Non-pigmented ciliary epithelial cell (primary cell): ENCODE results near the gene SEMA3C.

Experiments
- DNase-seq: peaks from one replicate; pipeline ENCODE4 v3.0.0-alpha.2; 2010; ENCODE audit warnings: low read depth

Gene SEMA3C

DNA sequence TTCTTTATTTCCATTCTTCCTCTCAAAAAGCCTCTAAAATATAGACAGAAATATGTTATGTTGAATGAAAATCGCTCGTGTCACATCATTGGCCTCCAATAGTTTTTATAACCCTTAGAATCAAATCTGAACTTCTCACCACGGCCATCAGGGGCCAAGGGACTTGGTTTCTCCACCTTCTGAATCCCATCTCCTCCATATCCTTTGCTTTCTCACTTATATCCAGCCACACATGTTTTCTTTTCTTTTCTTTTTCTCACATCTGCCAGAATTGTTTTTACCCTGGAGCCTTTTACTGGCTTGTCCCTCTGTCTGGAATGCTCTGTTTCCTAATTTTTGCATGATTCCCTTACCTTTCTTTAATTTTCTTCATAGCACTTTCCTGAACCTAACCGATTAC lies 184.8 kb downstream of the SEMA3C start:
- no peak for DNase-seq

DNA sequence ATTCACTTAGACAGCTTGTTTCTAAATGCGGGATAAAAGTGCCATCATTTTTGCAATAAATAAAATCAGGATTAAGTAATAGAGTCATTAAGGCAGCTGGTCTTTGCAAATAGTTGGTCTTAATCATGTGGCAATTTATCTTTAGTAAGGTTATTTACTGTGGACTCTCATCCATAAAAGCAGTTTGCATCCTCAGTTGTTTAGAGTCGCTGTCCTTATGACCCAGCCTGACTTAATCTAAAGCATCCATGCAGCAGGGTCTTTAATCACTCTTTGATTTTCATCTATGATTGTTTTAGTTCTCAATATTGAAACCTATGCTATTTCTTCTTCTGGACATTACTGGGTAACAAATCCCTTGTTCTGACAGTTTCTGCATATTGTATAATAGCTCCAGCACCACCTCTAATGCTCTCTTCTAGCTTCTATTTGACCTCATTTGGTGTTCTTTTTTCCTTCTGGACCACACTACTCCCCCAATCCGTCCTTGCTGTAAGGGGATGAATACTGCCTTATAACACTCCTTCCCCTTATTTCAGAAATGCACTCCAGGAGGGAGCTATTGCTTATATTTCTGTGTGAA lies 185.4 kb downstream of the SEMA3C start:
- DNase-seq = no peak

DNA sequence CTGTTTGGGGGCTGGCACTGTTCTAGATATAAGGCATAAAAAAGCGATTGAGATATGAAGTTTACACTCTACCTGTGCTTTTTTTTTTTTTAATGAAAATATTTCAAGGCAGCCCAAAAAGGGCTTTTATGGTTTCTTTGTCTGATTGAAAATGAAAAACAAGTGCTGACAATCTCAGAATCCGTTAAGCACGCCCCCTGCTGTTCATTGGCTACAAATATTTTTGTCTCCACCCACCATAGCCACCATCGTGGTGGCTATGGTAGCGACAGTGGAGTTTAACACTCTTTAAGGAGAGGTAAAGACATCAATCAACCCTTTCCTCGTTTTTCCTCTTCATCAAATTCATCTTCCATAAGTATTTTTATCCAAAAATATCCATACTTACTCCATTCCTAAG lies 186.2 kb downstream of the SEMA3C start:
- DNase-seq = no peak

DNA sequence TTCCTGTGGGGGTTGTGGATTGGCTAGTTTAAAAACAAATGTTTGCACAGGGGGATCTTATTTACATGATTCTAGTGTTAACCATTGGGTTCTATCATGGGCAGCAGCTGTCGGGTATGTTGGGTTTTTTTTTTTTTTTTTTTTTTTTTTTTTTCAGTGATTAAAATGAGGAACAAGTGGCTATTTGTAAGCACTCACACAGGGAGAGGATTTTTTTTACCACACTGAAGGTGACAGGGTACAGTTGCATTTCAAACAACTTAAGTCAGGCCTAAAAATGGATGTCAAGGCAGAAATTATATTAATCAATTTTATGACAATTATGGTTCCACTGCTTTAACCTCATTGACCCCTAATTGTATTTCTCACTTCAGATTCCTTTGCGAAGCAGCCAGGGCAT lies 187.6 kb downstream of the SEMA3C start:
- DNase-seq = no peak

DNA sequence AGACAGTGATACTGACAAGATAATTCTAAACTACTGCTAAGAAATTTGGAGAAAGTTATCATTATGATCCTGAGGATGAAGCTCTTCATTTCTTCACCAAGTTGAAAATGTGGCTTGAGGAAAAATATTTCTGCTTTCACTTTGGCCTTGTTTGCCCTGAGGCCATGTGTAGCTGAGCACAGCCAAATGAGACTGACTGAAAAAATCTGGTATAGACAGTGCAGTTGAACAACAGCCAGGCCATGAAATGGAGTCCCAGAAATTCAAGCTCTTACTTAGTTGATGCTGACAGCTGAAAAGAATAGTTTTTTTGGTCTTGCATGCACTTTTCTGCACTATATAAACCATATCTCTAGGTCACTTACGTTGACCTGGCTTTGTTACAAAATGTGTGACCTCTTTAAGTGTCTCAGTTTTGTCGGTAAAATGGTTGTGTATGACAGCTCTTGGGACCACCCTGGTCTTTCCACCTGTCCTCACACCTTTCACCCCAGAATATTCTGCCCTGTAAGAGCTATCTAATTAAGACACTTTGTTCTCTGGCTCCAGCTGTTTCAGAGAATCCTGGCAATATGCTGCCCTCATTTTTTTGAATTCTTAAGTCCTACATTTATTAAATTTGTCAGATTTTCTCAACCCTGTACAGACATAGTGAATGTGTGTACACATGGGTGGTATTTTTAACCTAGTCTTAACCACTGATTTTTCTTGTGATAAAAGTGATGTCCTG lies 189.1 kb downstream of the SEMA3C start:
- no peak for DNase-seq

DNA sequence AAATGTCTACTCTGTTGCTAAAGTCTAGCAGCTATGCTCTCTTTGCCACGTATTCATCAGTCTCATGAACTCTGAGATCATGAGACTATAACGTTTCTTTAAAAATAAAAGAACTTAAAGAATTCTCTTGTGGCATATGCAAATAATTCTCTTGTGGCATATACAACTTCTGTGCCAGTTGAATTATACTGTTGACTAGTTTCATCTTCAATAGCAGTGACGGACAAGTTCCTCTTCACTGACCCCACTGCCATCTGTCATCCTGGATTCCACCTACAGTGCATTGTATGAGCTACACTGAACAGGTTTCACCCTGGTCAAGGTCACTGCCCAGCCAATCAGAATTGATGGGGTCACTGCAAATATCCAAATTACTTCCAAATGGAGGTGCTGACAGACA lies 192.2 kb downstream of the SEMA3C start:
- no peak for DNase-seq

DNA sequence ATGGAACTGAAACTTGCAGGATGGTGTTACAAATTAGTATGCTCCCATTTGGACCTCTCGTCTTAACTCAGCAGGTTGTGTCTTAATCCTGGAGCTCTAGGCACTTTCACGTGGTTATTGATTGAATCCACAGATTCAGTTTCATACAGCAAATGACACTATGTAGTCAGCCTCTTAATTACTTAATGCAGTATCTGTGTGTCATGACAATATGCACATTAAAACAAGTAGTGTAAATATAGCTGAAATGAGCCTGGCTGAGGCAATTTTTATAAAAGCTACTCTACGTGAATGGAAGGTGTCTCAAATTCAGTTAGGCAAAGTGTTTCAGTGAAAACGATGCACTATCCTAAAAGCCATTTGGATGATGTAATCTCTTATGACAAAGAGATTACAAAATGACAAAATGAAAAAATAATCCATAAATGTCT lies 193.7 kb downstream of the SEMA3C start:
- no peak for DNase-seq

DNA sequence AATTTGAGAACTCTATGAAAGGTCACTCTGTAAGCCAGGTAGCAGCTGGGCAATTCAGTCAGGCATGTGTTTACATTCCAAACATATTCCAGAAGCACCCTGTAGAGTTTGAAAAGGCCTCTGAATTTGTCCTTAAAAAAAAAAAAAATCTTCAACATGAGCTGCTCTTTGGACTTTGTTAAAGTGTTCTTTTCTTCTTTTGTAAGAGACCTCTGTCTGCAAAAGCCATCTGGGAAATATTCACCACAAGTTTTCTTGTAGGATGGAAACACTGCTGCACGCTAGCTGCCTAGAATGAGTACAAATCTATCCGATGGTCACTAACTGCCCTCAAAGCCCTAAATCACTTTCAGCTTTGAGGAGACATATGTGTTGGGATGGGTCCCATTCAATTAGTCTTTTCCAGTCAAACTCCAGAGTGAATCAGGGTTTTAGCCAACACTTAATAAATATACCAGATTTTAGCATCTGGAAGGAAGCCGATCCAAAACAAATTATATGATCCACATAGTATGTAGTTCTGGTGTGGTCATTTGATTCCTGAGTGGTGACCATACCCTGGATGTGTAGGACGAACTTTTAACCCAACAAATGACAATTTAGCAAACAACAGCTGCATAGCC lies 194.5 kb downstream of the SEMA3C start:
- DNase-seq = peak; percentile 52

DNA sequence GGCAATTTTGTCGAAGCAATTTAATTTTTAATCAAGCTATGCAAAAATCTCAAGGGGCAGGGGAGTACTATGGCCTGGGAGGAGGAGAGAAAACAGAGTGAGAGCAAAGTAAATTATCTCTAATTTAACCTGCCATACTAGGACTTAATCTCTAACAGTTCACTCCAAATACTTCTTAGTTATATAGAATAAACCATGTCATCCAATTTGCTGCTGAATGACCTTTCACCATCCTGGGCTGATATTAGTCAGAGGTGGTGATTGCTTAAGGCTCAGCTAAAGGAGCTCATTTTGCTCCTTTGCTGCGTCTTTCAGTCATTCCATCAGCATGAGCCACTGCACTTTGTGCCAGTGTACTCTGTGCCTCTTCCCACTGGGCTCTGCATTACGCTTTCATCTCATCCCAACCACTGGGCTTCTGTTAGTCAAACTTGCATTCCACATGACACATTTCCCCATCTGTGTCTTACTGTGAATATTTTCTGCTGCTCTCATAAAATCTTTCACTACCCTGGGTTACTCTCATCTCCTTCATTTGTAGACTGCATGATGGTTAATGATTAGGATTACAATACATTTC lies 196.1 kb downstream of the SEMA3C start:
- DNase-seq = peak; percentile 100

DNA sequence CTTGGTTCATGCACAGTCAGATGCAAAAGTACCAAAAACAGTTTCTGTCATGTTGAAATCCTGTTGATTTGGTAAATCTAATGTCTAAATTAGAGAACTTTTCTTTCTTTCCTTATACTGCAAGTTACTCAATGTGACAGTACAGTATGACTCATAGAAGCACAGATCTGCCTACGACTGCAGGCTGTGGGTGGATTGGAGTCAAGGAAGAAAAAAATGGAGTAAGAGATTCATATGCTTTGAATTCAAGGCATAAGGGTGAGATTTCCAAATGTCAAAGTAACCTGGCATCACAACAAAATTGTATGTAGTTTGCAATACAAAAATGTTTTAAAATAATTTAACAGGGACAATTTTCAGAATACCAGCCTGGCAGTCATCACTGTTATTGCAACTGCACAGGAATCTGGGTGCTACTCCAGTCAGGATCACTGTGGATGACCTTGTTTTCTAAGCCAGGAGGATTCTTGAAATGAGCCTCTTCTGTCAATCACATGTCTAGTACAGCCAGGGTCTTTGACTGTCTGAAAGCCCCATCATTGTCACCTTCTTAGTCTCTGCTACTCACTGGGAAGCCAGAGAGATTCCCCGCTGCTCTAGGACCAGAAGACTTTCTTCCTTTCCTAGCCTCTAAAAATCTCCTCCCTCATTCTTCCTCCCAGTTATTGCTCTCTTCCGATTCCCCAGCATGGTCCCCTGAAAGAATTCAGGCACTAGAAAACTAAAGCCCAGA lies 196.8 kb downstream of the SEMA3C start:
- DNase-seq = no peak

DNA sequence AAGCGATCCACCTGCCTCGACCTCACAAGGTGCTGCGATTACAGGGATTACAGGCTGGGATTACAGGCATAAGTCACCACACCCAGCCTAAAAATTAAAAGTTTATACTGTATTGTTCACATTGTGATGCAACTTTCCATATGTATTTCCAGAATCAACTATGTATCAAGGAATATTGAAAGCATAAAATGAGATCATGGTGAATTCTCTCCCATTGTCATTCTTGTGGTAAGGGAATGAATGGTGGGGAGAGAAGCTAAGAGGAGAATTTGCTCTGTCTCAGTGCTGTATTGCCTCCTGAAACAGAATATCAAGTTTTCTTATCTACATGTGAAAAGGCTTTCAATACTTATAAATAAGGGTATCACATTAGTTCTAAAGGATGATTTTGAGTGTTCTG lies 198.7 kb downstream of the SEMA3C start:
- no peak for DNase-seq

DNA sequence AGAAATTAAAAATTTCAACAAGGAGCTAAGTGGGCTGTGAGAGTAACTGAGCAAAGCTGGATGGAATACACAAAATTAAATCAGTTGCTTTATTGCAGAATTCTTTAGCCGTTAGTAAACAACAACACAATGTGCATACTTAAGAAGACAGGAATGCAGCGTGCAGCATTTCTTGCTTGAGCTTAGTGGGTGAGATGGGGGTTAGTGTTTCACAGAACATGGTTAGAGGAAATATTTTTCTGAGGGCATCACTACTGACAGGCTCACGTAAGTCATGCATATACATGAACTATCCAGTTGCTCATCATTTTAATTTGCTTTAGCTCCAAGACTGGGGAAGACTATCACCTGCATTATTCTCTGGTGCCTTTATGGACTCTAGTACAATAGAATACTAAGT lies 199.6 kb downstream of the SEMA3C start:
- no peak for DNase-seq

DNA sequence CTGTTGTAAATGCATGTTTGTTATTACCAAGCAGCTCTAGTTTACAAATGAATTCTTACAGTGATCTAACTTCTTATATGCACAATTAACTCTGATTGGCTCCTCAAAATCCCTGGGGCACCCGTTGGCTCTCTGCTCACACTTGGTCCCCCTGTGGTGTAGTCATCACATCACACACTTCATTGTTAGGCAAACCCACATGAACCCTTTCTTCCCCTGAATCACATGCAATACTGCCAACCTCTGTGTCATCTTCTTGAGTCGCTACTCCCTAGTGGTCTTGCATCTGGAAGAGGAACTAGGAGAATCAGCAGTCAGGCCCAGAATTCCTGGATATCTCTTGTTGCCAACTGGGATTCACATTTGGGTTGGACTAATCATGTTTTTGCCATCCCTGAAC lies 207.3 kb downstream of the SEMA3C start:
- DNase-seq = no peak

DNA sequence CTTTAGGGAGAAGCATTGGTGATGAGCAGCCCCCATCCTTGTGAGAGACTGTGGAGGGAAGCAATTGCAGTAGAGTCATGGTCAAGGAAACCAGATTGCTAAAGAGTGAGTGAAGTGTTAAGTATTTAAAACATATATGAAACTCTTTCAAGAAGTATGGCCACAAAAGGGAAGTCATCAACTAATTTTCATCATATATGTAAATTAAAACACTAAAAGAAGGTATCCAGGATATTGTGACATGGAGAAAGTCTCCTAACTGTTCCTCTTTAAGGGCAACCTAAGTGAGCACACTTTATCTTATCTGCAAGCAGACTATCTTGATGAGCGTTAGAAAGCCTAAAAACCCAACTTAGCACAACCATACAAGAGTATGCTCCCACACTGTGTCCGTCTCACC lies 210.7 kb downstream of the SEMA3C start:
- DNase-seq = no peak

DNA sequence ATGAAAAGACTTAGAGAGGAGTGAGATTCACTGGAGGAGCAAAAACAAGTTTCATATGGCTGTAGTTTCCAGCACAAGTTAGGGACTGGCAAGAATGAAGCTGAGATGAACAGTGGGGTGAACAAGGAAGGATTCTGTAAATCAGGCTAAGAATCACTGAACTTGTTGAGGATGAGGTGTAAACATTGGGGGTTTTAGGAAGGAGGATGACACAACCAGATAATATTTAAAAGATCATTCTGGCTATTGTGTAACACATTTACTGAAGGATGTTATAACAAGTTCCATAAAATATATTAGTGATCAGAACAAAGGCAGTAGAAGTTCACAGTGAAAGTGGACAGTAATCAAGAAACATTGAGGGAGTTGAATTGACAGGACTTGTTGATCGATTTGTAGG lies 211.5 kb downstream of the SEMA3C start:
- no peak for DNase-seq

DNA sequence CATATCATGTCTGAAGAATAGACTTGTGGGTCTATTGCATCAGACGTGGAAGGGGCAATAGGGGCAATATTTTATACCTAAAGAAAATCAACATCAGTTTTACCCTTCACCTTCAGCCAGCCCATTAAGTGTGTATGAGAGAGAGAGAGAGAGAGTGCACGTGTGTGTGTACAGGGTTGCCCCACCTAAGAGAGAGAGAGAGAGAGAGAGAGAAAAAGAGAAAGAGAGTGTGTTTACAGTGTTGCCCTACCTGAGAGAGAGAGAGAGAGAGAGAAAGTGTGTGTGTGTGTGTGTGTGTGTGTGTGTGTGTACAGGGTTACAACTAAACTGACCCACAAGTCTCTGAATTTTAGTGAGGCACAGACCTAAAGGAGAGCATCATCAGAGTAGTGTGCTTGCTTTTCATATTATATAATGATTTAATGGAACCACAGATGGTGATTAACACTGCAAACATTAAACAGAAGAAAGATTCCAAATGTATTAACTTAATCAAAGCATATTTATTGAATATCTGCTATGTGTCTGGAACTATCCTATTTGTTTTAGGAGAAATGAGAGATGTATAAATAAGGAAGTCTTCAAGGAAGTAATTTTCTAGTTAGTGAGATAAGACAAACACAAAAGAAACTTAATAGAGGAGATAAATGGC lies 213.6 kb downstream of the SEMA3C start:
- no peak for DNase-seq

DNA sequence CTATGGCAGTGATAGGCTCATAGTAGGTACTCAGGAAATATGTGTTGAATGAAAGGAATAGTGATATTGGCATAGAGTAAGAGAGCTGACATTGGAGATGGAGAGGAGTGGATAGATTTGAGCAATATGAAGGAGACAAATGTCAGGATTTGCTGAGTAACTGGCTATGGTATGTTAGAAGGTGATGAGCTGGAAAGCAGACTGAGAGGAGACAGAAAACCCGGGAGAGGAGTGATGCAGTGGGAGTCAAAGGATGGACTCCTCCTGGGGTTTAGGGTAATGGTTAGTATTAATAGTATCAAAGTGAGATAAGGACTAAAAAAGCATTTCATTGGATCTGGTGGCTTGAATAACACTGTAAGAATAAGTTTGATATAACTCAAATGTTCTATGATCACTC lies 215.6 kb downstream of the SEMA3C start:
- DNase-seq = no peak

DNA sequence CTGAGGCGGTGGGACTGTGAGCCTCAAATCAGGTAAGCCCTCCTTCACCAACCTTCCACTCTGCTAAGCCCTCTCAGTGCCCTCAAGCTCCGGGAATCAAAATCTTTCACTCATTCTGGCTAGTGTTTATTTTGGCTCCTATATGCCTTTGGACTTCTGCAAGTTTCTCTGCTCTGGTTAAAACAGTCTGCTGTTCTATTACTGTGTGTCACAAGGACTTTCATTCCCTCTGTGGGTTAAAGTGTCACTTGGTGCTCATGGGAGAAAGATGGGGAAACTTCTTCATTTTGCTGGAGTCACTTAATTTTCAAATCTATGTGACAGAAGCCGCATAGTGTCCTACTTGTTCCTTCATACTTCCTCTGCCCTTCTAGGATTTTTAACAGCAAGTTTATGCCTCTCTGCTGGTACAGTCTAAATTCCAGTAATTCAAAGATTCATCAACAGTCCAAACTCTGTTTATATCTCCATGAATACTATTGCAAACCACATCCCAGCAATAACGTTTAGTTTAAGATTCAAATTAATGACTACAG lies 219.1 kb downstream of the SEMA3C start:
- DNase-seq = no peak

DNA sequence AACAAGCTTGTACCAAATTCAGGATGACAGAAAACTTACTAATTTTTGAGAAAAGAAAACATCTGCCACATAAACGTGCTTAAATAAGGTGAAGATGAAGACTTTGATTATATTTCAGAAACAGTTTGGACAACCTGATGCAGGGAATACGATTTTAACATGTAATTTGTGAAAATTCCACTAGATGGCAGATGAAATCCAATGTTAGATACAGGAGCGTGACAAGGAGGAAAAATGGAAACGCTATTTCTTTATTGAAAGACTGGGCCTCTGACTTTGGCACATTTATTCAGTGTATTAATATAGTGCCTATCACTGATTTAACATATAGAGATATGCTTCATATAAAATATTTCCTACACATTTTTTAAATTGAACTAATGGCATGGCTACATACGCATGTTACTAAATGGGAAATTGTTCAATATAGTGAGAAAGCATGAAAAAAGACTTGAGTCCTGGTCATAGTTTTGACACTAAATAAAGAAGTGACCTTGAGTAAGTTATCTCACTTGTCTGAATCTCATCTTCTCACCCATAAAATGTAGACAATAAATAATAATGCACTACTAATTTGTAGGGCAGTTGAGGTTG lies 219.7 kb downstream of the SEMA3C start:
- DNase-seq = no peak
